Measurements from ENCODE around the gene WDPCP. TPM values are rescaled to one million over a fixed set of nuclear protein-coding genes. Genes with fewer than 3 reads are reported as not detected.
"Not testable (repeated sequence)": the region's sequence is repeated elsewhere in the genome, so short reads cannot be mapped to it uniquely, and the experiment has no call there.

The WDPCP gene
- total and polyA plus RNA-seq, 2 of the 13 experiments (the other 11 are each of a cell fraction or from before 2014, with no cell fraction given): 2.9 to 5.2 TPM

DNA sequence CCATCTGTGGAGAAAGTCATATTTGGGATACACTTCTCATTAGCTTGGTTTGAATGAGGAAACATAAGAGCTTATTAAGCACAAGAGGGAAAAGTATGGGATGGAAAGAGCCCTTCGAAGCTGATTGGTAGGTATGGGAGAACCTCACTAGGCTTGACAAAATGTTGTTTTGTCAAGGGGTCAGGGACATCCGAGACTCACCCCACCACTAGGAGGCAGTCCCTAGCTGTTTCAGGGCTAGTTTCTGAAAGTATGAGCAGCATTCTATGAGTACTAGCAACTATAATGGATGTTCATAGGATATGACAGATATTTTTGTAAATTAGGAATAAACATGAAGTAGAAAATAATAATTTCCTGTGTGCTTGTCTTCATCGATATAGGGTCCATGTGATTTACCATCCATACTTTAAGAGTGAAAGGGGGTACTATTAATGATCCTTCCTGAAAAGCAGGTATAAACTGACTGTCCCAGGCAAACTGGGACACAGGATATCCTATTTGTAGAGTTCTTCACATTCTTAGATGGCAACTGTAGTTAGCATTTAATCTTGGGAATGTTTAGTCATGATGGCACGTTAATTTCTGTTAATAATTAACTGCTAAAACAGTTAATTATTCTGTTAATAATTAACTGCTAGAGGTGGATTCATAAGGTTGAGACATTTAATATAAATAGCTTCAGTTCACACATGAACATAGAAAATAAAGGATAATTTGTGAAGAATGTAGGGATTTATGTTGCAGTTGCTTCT is 509.2 kb downstream of the WDPCP start (continued):
- TF ChIP-seq SAP130 (CRISPR knock-in tag; IDR thresholded peaks at IDR 0.05; ENCODE audit: low read depth) (0 out of 2 replicates have a peak, but pooled peaks have one; percentile 16), NCOR1 (IDR thresholded peaks at IDR 0.05; ENCODE audit: borderline replicate concordance, low read length) (peak; percentile 52; the same call in 1 of the 2 replicates), ZNF614 (CRISPR knock-in tag; IDR thresholded peaks at IDR 0.05; ENCODE audit: borderline replicate concordance) (peak; percentile 68; the same call in 1 of the 2 replicates), MIXL1 (CRISPR knock-in tag; IDR thresholded peaks at IDR 0.05) (peak; percentile 47; the same call in 1 of the 2 replicates), ZNF12 (CRISPR knock-in tag; IDR thresholded peaks at IDR 0.05) (peak; percentile 98), ZNF572 (CRISPR knock-in tag; IDR thresholded peaks at IDR 0.05) (no peak), STAG1 (CRISPR knock-in tag; IDR thresholded peaks at IDR 0.05) (peak; percentile 91), ETV5 (CRISPR knock-in tag; IDR thresholded peaks at IDR 0.05; ENCODE audit: borderline replicate concordance) (0 out of 2 replicates have a peak, but pooled peaks have one; percentile 14)

DNA sequence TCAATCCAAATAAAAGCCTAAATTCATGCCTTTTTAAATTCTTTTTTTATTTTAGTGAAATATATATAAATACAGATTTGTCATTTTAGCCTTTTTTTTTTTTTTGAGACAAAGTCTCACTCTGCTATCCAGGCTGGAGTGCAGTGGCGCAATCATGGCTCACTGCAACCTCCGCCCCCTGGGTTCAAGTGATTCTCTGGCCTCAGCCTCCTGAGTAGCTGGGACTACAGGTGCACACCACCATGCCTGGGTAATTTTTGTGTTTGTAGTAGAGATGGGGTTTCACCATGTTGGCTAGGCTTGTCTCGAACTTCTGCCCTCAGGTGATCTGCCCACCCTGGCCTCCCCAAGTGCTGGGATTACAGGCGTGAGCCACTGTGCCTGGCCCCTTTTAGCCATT is 513.9 kb downstream of the WDPCP start:
- in situ Hi-C loops (cut with HindIII; ENCODE audit: extremely low pct_ligation_motif_present, low pct_unique_long_range_greater_than_20kb): loop anchor here (10.0 to 25.0 kb wide), 2 partner anchors 410 to 662 kb away; no protein-coding TSS in a partner anchor
- CTCF ChIA-PET (ENCODE audit: low intra/inter-chr PET ratio, low total read pairs); H3K27me3 ChIP-seq (ENCODE audit: control insufficient read depth in 1 of 2, insufficient read depth in 2 of 2, low read length in 2 of 2); BruUV-seq (replicated peaks); H3K9ac ChIP-seq (ENCODE audit: insufficient read depth, low read depth, low read length); H3K79me2 ChIP-seq (ENCODE audit: insufficient read depth, low read length); intact Hi-C loops (cut with micrococcal nuclease; ENCODE audit: unreplicated experiment); H3K27ac ChIP-seq (ENCODE audit: extremely low read length, insufficient read depth, low read length); H3K4me3 ChIP-seq (replicated peaks in 1 of 3; ENCODE audit: insufficient read depth in 1 of 3, low read depth in 2 of 3, low read length in 3 of 3); POLR2A ChIA-PET; H3K9me3 ChIP-seq (ENCODE audit: low read length); ATAC-seq; H4K20me1 ChIP-seq (ENCODE audit: insufficient read depth, low read length); H3K4me2 ChIP-seq (ENCODE audit: low read depth, low read length); H3K36me3 ChIP-seq (replicated peaks in 1 of 2; ENCODE audit: control insufficient read depth in 1 of 2, insufficient read depth in 2 of 2, low read length in 2 of 2); FAIRE-seq; DNase-seq (ENCODE audit: low spot score); H2AFZ ChIP-seq (ENCODE audit: low read length): not testable (repeated sequence)
- 55% methylated on average over 4 of the region's 4 CpGs for WGBS (ENCODE audit: low lambda C conversion rate)
- peaks cover 19% of the 10 kb centered on the region for H3K4me1 ChIP-seq (ENCODE audit: insufficient read depth, low read length)
- TF ChIP-seq CEBPB (IDR thresholded peaks at IDR 0.05; ENCODE audit: borderline replicate concordance, low read depth, low read length): peak; percentile 22; the same call in 1 of the 2 replicates
- peak; percentile 2 for TF ChIP-seq CEBPG (CRISPR knock-in tag; IDR thresholded peaks at IDR 0.05)
- TF ChIP-seq ZNF460 (CRISPR knock-in tag; IDR thresholded peaks at IDR 0.05; ENCODE audit: borderline replicate concordance): peak; percentile 88
- peak; percentile 64 for TF ChIP-seq ZMYM3 (CRISPR knock-in tag; IDR thresholded peaks at IDR 0.05)
- peak; percentile 53; the same call in 1 of the 2 replicates for TF ChIP-seq ZNF20 (CRISPR knock-in tag; IDR thresholded peaks at IDR 0.05)

All from HepG2 (cell line).